GM06990 (cell line): Measurements from ENCODE around the gene RILPL2.
A peak's percentile ranks its signal among the peaks of the same experiment; 100 is the strongest.

ENCODE experiments used
- DNase-seq: peaks from one replicate; pipeline ENCODE4 v3.0.0-alpha.2; 2011; ENCODE audit not compliant: insufficient read length; ENCODE audit errors: extremely low read depth
- H3K27me3 ChIP-seq: replicated peaks from 2 replicates; pipeline ENCODE4 v1.6.0; 2011; ENCODE audit warnings: low read length; ENCODE audit not compliant: control insufficient read depth, insufficient read depth
- H3K36me3 ChIP-seq: 2 replicates; pipeline ENCODE4 v1.5.1; 2011; ENCODE audit warnings: low read length; ENCODE audit not compliant: control insufficient read depth, insufficient read depth
- H3K4me3 ChIP-seq: replicated peaks from 2 replicates; pipeline ENCODE4 v1.5.1; 2011; ENCODE audit warnings: low read depth, mild to moderate bottlenecking, control low read depth, low read length
- TF ChIP-seq, protein P1 (sequence below): IDR thresholded peaks from 2 replicates; pipeline ENCODE4 v1.5.1; 2011; ENCODE audit warnings: low read length, control low read depth, mild to moderate bottlenecking, inconsistent platforms; ENCODE audit not compliant: insufficient read depth, poor library complexity, severe bottlenecking

RILPL2 gene

DNA sequence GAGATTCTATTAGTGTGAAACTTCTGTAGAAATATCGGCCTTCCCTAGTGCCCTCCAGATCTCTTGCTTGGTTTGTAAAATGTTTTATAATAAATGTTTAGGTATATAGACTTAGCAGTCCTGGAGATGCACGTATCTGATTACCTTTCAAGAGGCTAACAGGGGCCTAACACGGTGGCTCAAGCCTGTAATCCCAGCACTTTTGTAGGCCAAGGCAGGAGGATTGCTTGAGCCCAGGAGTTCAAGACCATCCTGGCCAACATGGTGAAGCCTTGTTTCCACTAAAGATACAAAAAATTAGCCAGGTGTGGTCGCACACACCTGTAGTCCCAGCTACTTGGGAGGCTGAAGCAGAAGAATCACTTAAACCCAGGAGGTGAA lies 9.8 kb upstream of the RILPL2 start:
- TF ChIP-seq, protein P1, sequence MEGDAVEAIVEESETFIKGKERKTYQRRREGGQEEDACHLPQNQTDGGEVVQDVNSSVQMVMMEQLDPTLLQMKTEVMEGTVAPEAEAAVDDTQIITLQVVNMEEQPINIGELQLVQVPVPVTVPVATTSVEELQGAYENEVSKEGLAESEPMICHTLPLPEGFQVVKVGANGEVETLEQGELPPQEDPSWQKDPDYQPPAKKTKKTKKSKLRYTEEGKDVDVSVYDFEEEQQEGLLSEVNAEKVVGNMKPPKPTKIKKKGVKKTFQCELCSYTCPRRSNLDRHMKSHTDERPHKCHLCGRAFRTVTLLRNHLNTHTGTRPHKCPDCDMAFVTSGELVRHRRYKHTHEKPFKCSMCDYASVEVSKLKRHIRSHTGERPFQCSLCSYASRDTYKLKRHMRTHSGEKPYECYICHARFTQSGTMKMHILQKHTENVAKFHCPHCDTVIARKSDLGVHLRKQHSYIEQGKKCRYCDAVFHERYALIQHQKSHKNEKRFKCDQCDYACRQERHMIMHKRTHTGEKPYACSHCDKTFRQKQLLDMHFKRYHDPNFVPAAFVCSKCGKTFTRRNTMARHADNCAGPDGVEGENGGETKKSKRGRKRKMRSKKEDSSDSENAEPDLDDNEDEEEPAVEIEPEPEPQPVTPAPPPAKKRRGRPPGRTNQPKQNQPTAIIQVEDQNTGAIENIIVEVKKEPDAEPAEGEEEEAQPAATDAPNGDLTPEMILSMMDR = no peak
- Histone ChIP-seq H3K27me3 (no peaks in the 10 kb centered on the region), H3K36me3 (no peaks in the 10 kb centered on the region), H3K4me3 (no peak overlapping the region)
- no peak for DNase-seq

DNA sequence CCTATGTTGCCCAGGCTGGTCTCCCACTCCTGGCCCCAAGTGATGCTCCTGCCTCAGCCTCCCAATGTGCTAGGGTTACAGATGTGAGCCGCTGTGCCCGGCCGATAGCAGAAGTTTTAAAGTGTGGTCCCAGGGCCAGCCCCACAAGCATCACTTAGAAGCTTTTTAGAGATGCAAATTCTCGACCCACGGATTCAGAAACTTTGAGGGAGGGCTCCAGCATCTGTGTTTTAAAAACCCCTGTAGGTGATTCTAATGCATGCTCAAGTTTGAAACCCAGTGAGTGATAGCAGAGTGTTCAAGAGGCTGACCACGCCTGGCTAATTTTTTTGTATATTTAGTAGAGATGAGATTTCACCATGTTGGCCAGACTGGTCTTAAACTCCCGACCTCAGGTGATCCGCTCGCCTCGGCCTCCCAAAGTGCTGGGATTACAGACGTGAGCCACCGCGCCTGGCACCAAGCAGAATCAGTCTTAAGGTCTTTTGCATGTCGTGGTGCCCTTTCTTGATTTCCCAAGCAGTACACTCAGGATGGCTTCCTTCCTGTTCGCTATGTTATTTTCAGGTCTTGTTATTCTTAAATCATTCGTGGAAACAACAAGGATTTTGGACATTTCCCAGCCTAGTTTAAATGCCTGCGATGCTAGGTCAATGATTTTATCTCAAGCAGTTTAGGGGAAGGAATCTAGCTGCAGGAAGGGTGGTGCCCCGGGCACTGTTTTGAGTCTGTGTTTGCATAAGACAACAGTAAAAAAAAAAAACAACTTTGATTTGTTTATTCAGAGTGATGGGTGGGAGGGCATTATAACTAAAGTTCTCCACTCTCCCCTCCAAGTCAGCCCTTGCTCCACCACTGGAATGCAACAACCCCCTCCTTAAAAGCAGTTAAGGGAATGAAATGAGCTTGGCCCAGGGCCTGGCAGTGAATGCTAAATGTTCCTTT lies 9.2 kb upstream of the RILPL2 start:
- TF ChIP-seq, protein P1 = no peak
- DNase-seq = peak; percentile 44
- Histone ChIP-seq H3K36me3 (no peaks in the 10 kb centered on the region), H3K27me3 (no peaks in the 10 kb centered on the region), H3K4me3 (no peak overlapping the region)

DNA sequence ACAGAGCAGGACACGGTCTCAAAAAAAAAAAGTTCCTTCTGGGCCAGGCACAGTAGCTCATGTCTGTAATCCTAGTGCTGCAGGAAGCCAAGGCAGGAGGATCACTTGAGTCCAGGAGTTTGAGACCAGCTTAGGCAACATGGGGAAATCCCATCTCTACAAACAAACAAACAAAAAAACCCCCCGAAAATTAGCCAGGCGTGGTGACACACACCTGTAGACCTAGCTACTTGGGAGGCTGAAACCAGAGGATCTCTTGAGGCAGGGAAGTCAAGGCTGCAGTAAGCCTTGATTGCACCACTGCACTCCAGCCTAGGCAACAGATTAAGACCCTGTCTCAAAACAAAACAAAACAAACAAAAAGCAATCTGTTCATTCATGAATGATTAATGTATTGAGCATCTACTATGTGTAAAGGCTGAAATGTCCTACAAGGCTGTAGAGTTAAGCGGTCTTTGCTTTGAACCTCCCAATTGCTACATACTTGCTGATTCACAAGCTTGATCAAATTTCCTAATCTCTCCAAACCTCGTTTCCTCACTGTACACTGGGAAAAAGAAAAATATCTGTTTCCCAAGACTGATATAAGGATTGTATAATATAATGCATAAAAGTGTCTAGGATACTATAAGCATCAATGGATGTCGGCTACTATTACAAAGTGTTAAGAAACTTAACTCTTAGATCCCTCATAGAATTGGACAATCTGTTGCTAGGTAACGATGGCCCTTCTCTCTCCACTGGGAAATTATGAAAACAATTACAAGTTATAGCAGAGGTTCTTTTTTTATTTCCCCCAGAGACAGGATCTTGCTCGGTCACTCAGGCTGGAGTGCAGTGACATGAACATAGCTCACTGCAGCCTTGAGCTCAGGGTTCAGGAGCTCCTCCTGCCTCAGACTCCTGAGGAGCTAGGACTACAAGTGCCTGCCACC lies 7.9 kb upstream of the RILPL2 start:
- Histone ChIP-seq H3K27me3 (no peaks in the 10 kb centered on the region), H3K4me3 (no peak overlapping the region), H3K36me3 (no peaks in the 10 kb centered on the region)
- TF ChIP-seq, protein P1 = no peak
- no peak for DNase-seq

DNA sequence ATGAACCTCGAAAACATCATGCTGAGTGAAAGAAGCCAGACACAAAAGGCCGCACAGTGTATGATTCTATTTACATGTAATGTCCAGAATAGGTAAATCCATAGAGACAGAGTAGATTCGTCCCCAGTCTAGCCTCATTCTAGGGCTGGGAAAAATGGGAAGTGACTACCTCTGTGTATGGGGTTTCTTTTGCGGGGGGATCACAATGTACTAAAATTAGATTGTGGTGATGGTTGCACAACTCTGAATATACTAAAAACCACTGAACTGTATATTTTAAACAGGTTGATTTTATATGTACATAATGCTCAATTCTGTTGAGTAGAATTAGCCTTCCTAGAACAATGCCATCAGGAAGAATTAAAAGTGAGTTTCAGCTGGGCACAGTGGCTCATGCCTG lies 6.3 kb upstream of the RILPL2 start:
- no peak for DNase-seq
- Histone ChIP-seq H3K27me3 (no peaks in the 10 kb centered on the region), H3K36me3 (no peaks in the 10 kb centered on the region), H3K4me3 (no peak overlapping the region)
- TF ChIP-seq, protein P1 = no peak

DNA sequence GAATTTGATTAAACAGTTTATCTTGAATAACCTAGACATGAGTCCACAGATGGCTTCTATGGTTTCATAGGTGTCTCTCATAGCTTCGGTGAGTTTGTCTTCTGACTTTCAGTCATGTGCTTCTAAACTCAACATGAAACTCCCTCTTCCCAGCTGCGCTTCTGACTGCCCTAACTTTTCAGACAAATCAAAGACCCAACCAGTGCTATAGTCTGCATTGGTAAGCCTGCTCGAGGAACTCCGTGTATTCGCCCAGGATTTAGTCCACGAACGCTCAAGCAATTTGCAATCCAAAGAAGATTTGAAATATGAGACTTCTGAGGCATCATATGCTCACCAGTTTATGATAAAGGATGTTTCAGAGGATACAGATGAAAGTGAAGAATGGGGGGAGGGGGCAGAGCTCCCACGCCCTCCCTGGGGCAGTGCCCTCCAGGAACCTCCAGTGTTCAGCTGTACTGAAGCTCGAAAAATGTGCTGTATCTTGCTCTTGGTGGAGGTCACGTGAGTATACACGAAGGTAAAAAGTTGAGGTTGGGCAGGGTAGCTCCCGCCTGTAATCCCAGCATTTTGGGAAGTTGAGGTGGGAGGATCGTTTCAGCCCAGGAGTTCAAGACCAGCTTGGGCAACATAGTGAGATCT lies 5.2 kb upstream of the RILPL2 start:
- TF ChIP-seq, protein P1 = no peak
- Histone ChIP-seq H3K36me3 (no peaks in the 10 kb centered on the region), H3K4me3 (peak overlapping the region; percentile 40), H3K27me3 (no peaks in the 10 kb centered on the region)
- DNase-seq = peak; percentile 44
